K562 (cell line): ENCODE data around the gene CDH16. TPM values are rescaled to one million over a fixed set of nuclear protein-coding genes. Genes with fewer than 3 reads are reported as not detected.

Experiments used
- ATAC-seq: fragments of 200-7000 bp; cut with Tn5 transposase; 3 replicates; pipeline ENCODE4 v1.9.1; 2020; ENCODE audit warnings: moderate library complexity
- BruUV-seq: library from RNA; stranded (reverse); fragments of 400-500 nt; replicated peaks from 2 replicates; lab custom pipeline; 2021; lab: Mats Ljungman, UMichigan
- CTCF ChIA-PET: fragments of 300-600 bp; formaldehyde crosslinking; extraction: SDS; loops from one replicate; lab custom pipeline; 2021; ENCODE audit warnings: low intra/inter-chr PET ratio; lab: Yijun Ruan, JAX
- POLR2A ChIA-PET: fragments of 300-600, 350-650 bp; sonication (Branson Sonifier 250); formaldehyde crosslinking; extraction: SDS; loops from one replicate; lab custom pipeline; 2021; ENCODE audit warnings: antibody characterized with exemption, inconsistent platforms; lab: Yijun Ruan, JAX
- DNase-seq, 4 experiments: peaks; one replicate each; pipeline versions ENCODE4 v3.0.0 to v3.0.0-alpha.2; 2011 to 2018; ENCODE audit warnings: low spot score in 3 of 4, mixed read lengths in 3 of 4; ENCODE audit errors: extremely low read depth in 1 of 4
- FAIRE-seq: peaks from 2 replicates; lab custom pipeline; 2011; peaks lifted over from hg19 to GRCh38; lab: Jason Lieb, UNC
- H2AFZ ChIP-seq: 2 replicates; pipeline ENCODE4 v1.6.0; 2011; ENCODE audit warnings: low read depth, low read length, control low read depth, inconsistent platforms
- H3K27ac ChIP-seq: fragments of 200-600 bp; 3 replicates; pipeline ENCODE4 v1.8.0; 2011; ENCODE audit warnings: low read depth, mild to moderate bottlenecking, control low read depth, inconsistent platforms, low read length, moderate library complexity, mixed read lengths; ENCODE audit errors: extremely low read depth
- H3K27me3 ChIP-seq, 2 experiments: fragments of 300-600 bp in 1 of 2; 2 replicates in 1 of 2; 3 replicates in 1 of 2; pipeline versions ENCODE4 v1.6.0 to v1.8.0; 2011; ENCODE audit warnings: inconsistent platforms in 2 of 2, low read length in 2 of 2, mild to moderate bottlenecking in 1 of 2, mixed read lengths in 1 of 2, moderate library complexity in 1 of 2; ENCODE audit not compliant: control insufficient read depth in 2 of 2, insufficient read depth in 2 of 2
- H3K36me3 ChIP-seq: fragments of 300-600 bp; 3 replicates; pipeline ENCODE4 v1.8.0; 2011; ENCODE audit warnings: mild to moderate bottlenecking, low read length, inconsistent platforms; ENCODE audit not compliant: control insufficient read depth, insufficient read depth
- H3K4me1 ChIP-seq, 2 experiments: fragments of 200-600 bp in 1 of 2; replicated peaks in 1 of 2; 2 replicates in 1 of 2; 3 replicates in 1 of 2; pipeline versions ENCODE4 v1.5.1 to v1.8.0; 2011; ENCODE audit warnings: inconsistent platforms in 2 of 2, low read length in 2 of 2, mild to moderate bottlenecking in 1 of 2, mixed read lengths in 1 of 2, moderate library complexity in 1 of 2; ENCODE audit not compliant: control insufficient read depth in 2 of 2, insufficient read depth in 2 of 2
- H3K4me2 ChIP-seq: 2 replicates; pipeline ENCODE4 v1.6.1; 2011; ENCODE audit warnings: low read length, control low read depth, inconsistent platforms, mixed read lengths; ENCODE audit not compliant: insufficient read depth
- H3K4me3 ChIP-seq: fragments of 200-600 bp; sonication (generic), shearing (Covaris generic); 2 replicates; pipeline ENCODE4 v1.5.1; 2016; ENCODE audit warnings: control low read depth, inconsistent platforms
- H3K79me2 ChIP-seq: fragments of 200-600 bp; 3 replicates; pipeline ENCODE4 v1.8.0; 2011; ENCODE audit warnings: low read length, inconsistent platforms; ENCODE audit not compliant: control insufficient read depth, insufficient read depth
- H3K9ac ChIP-seq, 2 experiments: 2 replicates each; pipeline versions ENCODE4 v1.6.0 to v1.6.1; 2011; ENCODE audit warnings: low read depth in 2 of 2, low read length in 2 of 2, control low read depth in 1 of 2, inconsistent platforms in 1 of 2, mild to moderate bottlenecking in 1 of 2, mixed read lengths in 1 of 2; ENCODE audit not compliant: insufficient read depth in 1 of 2
- H3K9me1 ChIP-seq: one replicate; pipeline ENCODE4 v1.6.0; 2011; ENCODE audit warnings: inconsistent platforms, mild to moderate bottlenecking, low read length, moderate library complexity; ENCODE audit not compliant: control insufficient read depth, insufficient read depth
- H3K9me3 ChIP-seq: replicated peaks from 2 replicates; pipeline ENCODE4 v1.5.1; 2011; ENCODE audit warnings: low read depth, low read length, inconsistent platforms; ENCODE audit not compliant: control insufficient read depth, insufficient read depth
- H4K20me1 ChIP-seq: replicated peaks from 2 replicates; pipeline ENCODE4 v1.6.1; 2011; ENCODE audit warnings: low read length, inconsistent platforms, mixed read lengths; ENCODE audit not compliant: control insufficient read depth, insufficient read depth
- ETV1 ChIP-seq: fragments of 450-650 bp; conservative IDR thresholded peaks from 2 replicates; pipeline ENCODE4 v1.6.1; 2016; ENCODE audit warnings: missing genetic modification characterization, control low read depth, low read depth, missing compliant biosample characterization
- HDAC1 ChIP-seq, 2 experiments: fragments of 450-650 bp; IDR thresholded peaks; 2 replicates each; pipeline ENCODE4 v1.6.1; 2016 to 2017; ENCODE audit warnings: inconsistent platforms in 1 of 2, mild to moderate bottlenecking in 1 of 2, moderate library complexity in 1 of 2
- JUND ChIP-seq, 2 experiments: IDR thresholded peaks; 2 replicates in 1 of 2; 3 replicates in 1 of 2; pipeline ENCODE4 v1.6.1; 2011; ENCODE audit warnings: borderline replicate concordance in 2 of 2, low read depth in 2 of 2, low read length in 2 of 2, improper control_type of control experiment in 1 of 2, missing biosample characterization in 1 of 2, missing genetic modification characterization in 1 of 2, missing genetic modification reagents in 1 of 2
- KAT2B ChIP-seq: IDR thresholded peaks from one replicate; pipeline ENCODE4 v1.6.1; 2012; ENCODE audit warnings: low read depth, mild to moderate bottlenecking, control low read depth, inconsistent platforms, low read length, moderate library complexity
- POLR2AphosphoS2 ChIP-seq: IDR thresholded peaks from 2 replicates; pipeline ENCODE4 v1.6.1; 2012; ENCODE audit warnings: low read length, improper control_type of control experiment
- SMARCA4 ChIP-seq: fragments of 450-650 bp; IDR thresholded peaks from 2 replicates; pipeline ENCODE4 v1.6.1; 2016
- SOX6 ChIP-seq: fragments of 450-650 bp; IDR thresholded peaks from 2 replicates; pipeline ENCODE4 v1.6.1; 2014; ENCODE audit warnings: mild to moderate bottlenecking
- STAT5B ChIP-seq: fragments of 250-450 bp; sonication (Bioruptor Pico); IDR thresholded peaks from 2 replicates; pipeline ENCODE4 v1.8.0; 2021; ENCODE audit warnings: mild to moderate bottlenecking, inconsistent platforms
- TRIM24 ChIP-seq, 2 experiments: fragments of 450-650 bp; IDR thresholded peaks; 2 replicates each; pipeline ENCODE4 v1.6.1; 2016
- ZNF217 ChIP-seq: sonication (generic); formaldehyde crosslinking; IDR thresholded peaks from 2 replicates; pipeline ENCODE4 v1.8.0; 2022; ENCODE audit warnings: mild to moderate bottlenecking, missing genetic modification reagents
- ZNF347 ChIP-seq: fragments of 450-650 bp; formaldehyde crosslinking; IDR thresholded peaks from 2 replicates; pipeline ENCODE4 v1.4.0; 2020; ENCODE audit warnings: low read depth, mild to moderate bottlenecking, moderate library complexity
- ZNF592 ChIP-seq: fragments of 450-650 bp; IDR thresholded peaks from 2 replicates; pipeline ENCODE4 v1.6.1; 2017; ENCODE audit warnings: antibody characterized with exemption, mild to moderate bottlenecking
- WGBS: fragments of 100-300 bp; shearing (Covaris generic); methylation state at CpG from one replicate; pipeline ENCODE4 v1.1.6; 2016; ENCODE audit warnings: low coverage, mixed read lengths; ENCODE audit not compliant: insufficient coverage; ENCODE audit errors: missing lambda C conversion rate; 5-methylcytosine and 5-hydroxymethylcytosine counted together
- in situ Hi-C: fragments of 300-500 bp; cut with MboI; formaldehyde crosslinking; loops from 4 replicates; pipeline ENCODE4 v1.15.0; 2018; ENCODE audit warnings: inconsistent platforms, mixed read lengths
- intact Hi-C: fragments of 100-400 bp; cut with micrococcal nuclease; formaldehyde crosslinking; loops from 2 replicates; pipeline ENCODE4 v1.14.2; 2022
- polyA plus RNA-seq, 8 experiments: library from polyadenylated mRNA; depleted of rRNA in 4 of 8; stranded (reverse) in 5 of 8; unstranded in 3 of 8; fragments of >200 nt; fragmentation: Nextera tagmentation in 2 of 8; fragmentation: Illumina TruSeq in 1 of 8; extraction: Ambion mirVana in 2 of 8; extraction: Trizol in 1 of 8; gene quantifications; 2 replicates each; pipeline versions ENCODE4 v1.2.1 to v1.2.3, GENCODE V29; 2011 to 2014; ENCODE audit warnings: inconsistent platforms in 1 of 8, missing spikeins in 1 of 8
- total RNA-seq, 7 experiments: library from RNA; depleted of rRNA in 6 of 7; stranded (reverse); fragments of >200 nt in 6 of 7; fragmentation: Illumina TruSeq in 2 of 7; extraction: Trizol in 2 of 7; gene quantifications; 2 replicates each; pipeline versions ENCODE4 v1.2.1 to v1.2.3, GENCODE V29; 2011 to 2021; ENCODE audit warnings: low replicate concordance in 1 of 7
- TF ChIP-seq, protein P1 (sequence below): fragments of 250-450 bp; sonication (Bioruptor Pico); IDR thresholded peaks from 2 replicates; pipeline ENCODE4 v1.5.0; 2020; ENCODE audit warnings: mild to moderate bottlenecking, borderline replicate concordance

CDH16 gene
- total and polyA plus RNA-seq, 9 of the 15 experiments (the other 6 are each of a cell fraction or from before 2014, with no cell fraction given): not detected

DNA sequence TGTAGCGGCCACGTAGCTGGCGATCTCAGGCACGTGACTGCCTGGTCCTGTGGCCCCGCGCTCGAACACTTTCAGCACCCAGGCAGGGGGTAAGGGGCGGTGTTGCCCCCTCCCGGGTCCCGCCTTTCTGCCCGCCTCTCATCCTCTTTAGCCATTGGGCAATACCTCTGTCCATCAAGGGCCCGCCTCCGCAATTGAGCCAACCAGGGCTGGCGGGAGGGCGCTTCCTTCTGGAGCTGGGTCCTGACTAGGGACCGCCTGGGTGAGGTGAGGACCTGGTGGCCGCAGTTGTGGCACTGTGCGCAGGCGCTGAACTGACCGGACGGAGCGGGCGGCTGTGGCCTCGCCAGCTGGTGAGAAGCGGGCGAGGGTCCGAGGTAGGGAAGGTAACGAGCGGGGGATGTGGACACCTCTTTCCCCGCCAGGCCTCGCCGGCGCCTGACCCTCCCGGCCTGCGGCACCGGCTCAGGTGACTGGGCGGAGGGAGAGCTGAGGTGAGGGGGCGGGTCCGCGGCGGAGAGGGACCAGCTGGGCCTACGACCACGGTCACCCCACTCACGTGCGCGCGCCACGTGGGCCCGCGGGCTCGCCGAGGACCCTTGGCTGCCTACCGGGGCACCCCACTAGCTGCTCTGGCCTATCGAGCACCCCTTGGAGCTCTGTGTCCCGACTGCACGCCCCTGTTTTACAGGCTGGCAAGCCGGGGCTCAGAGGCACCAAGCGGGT lies 38.2 kb downstream of the CDH16 start, which contains the start of gene PDP2 (continued):
- TF ChIP-seq KAT2B (no peak), HDAC1 (IDR thresholded peaks at IDR 0.05) (peak in 1 of 2 experiments; percentile 93; a peak in 2 of 4 replicates)

- 46% methylated on average over 5 of the region's 5 CpGs for WGBS
- no TSS peak for BruUV-seq
- no peak for DNase-seq
- TF ChIP-seq STAT5B (CRISPR knock-in tag): no peak
- 0 out of 2 replicates have a peak, but pooled peaks have one; percentile 10 for TF ChIP-seq SMARCA4
- TF ChIP-seq ZNF347 (CRISPR knock-in tag): no peak
- no peak for TF ChIP-seq ZNF217 (CRISPR knock-in tag)
- TF ChIP-seq ETV1 (tag): peak; percentile 56
- no peak for TF ChIP-seq JUND (IDR thresholded peaks at IDR 0.05; ENCODE audit: borderline replicate concordance, low read depth, low read length)
- peak; percentile 38; the same call in 1 of the 3 replicates for TF ChIP-seq JUND (tag; IDR thresholded peaks at IDR 0.05; ENCODE audit: borderline replicate concordance, low read depth, low read length)
- TF ChIP-seq TRIM24 (IDR thresholded peaks at IDR 0.05): peak in 1 of 2 experiments; percentile 16; a peak in 1 of 4 replicates
- TF ChIP-seq, protein P1, sequence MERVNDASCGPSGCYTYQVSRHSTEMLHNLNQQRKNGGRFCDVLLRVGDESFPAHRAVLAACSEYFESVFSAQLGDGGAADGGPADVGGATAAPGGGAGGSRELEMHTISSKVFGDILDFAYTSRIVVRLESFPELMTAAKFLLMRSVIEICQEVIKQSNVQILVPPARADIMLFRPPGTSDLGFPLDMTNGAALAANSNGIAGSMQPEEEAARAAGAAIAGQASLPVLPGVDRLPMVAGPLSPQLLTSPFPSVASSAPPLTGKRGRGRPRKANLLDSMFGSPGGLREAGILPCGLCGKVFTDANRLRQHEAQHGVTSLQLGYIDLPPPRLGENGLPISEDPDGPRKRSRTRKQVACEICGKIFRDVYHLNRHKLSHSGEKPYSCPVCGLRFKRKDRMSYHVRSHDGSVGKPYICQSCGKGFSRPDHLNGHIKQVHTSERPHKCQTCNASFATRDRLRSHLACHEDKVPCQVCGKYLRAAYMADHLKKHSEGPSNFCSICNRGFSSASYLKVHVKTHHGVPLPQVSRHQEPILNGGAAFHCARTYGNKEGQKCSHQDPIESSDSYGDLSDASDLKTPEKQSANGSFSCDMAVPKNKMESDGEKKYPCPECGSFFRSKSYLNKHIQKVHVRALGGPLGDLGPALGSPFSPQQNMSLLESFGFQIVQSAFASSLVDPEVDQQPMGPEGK (CRISPR knock-in tag): no peak
- 0 out of 2 replicates have a peak, but pooled peaks have one; percentile 11 for TF ChIP-seq SOX6
- TF ChIP-seq ZNF592: 0 out of 2 replicates have a peak, but pooled peaks have one; percentile 36
- TF ChIP-seq POLR2AphosphoS2: no peak
These were observed 40.6 kb downstream of the CDH16 start for GRCh38 chr16:66878067-66878466.

More at GRCh38 chr16:66878067-66878466, 40.6 kb downstream of the CDH16 start:
- in situ Hi-C loops: no loop called here
- intact Hi-C loops: no loop called here
- no peaks in the 10 kb centered on the region; the same call in 1 of the 2 replicates for H4K20me1 ChIP-seq
- ATAC-seq: no peak
- H3K9me3 ChIP-seq: no peaks in the 10 kb centered on the region
- no peaks in the 10 kb centered on the region for H3K9me1 ChIP-seq
- H3K27me3 ChIP-seq: no peaks in the 10 kb centered on the region
- H3K4me3 ChIP-seq: no peak overlapping the region
- peak overlapping the region; percentile 24; the same call in 1 of the 3 replicates for H3K27ac ChIP-seq
- ChIA-PET POLR2A (no interaction called here), CTCF (no interaction called here)
- peaks cover 5% of the 10 kb centered on the region; the same call in 1 of the 3 replicates for H3K36me3 ChIP-seq
- no peak overlapping the region for H3K9ac ChIP-seq
- peaks cover 20% of the 10 kb centered on the region for H3K79me2 ChIP-seq
- peaks cover 24 to 42% of the 10 kb centered on the region in 2 experiments for H3K4me1 ChIP-seq
- no peak for FAIRE-seq
- peak overlapping the region; percentile 27 for H2AFZ ChIP-seq
- H3K4me2 ChIP-seq: no peak overlapping the region
